Measurements from ENCODE around the gene TCF7L1.

The TCF7L1 gene

DNA sequence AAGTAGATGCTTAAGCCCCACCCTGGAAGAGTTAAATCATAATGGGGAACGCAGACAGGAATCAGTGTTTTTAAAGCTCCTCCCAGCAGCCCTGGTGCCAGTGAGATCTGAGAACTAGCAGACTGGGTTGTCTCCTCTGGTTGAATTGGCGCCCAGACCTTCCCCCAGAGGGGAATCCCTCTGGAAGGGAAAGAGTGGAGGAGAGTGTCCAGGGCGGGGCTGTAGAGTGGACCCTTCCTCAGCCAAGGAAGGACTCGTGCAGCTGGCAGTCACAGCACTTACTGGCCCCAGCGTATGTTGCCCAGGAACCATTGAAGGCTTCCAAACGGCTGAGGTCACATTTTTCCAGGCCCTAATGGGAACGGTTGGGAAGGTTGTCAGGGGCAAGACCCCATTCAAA is 132.1 kb downstream of the TCF7L1 start:
- Histone ChIP-seq H3K79me2 (ENCODE audit: low read length) (no peaks in the 10 kb centered on the region), H3F3A (ENCODE audit: insufficient read depth, low read length) (no peaks in the 10 kb centered on the region), H3K4me1 (ENCODE audit: low read length) (no peaks in the 10 kb centered on the region), H4K20me1 (ENCODE audit: insufficient read depth, low read length) (no peaks in the 10 kb centered on the region), H2AFZ (ENCODE audit: low read length) (no peak overlapping the region), H3K9me2 (replicated peaks; ENCODE audit: insufficient read depth, low read length) (no peaks in the 10 kb centered on the region), H3K9ac (ENCODE audit: low read length) (no peak overlapping the region), H3K4me3 (ENCODE audit: low read length) (no peak overlapping the region), H3K9me3 (replicated peaks; ENCODE audit: insufficient read depth, low read length) (no peaks in the 10 kb centered on the region), H3K36me3 (replicated peaks; ENCODE audit: insufficient read depth, low read length) (no peaks in the 10 kb centered on the region), H3K4me2 (ENCODE audit: low read depth, low read length) (no peak overlapping the region), H3K27me3 (replicated peaks; ENCODE audit: insufficient read depth, low read length) (no peaks in the 10 kb centered on the region), H3K27ac (ENCODE audit: low read length) (no peak overlapping the region)
- no peak for DNase-seq
- no peak for TF ChIP-seq EZH2phosphoT487 (IDR thresholded peaks at IDR 0.05; ENCODE audit: low read length)

DNA sequence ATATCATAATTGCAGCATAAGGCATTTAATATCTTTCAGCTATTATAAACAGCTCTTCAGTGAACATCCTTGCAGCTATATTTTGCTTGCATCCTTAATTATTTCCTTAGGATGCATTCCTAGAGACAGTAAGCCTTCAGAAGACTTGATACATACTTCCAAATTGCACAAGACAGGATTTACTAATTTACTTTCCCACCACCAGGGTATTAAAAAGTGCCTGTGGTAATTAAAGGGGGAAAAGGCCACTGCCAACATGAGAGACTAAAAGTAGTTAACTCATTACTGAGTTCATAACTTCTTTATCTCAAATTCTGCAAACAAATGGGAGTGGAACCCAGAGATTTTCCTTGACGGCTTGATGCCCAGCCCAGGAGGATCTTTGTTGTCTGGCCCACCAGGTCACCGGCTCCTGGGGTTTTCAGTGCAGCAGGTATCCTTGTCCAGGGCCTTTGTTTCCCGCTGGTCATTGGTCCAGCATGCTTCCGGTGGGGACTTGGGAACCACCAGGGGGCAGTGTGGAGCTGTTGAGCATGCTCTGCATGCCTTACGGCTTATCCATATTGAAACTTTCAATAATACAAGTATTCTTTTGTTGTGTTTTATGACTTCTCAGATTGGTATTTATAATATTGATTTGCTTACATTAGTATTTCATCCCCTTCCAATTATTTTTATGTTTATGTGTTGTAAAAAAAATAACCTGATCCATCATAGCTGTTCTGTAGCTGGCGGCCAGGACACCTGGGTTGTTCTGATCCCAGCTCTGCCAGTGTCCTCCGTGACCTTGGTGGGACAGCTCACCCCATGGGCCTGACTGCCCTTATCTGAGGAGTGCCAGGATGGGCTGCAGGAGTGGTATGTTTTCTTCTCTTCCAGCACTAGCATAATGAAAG is 133.2 kb downstream of the TCF7L1 start:
- Histone ChIP-seq H3K4me3 (ENCODE audit: low read length) (no peak overlapping the region), H3F3A (ENCODE audit: insufficient read depth, low read length) (no peaks in the 10 kb centered on the region), H3K27ac (ENCODE audit: low read length) (no peak overlapping the region), H3K9me2 (replicated peaks; ENCODE audit: insufficient read depth, low read length) (no peaks in the 10 kb centered on the region), H3K79me2 (ENCODE audit: low read length) (no peaks in the 10 kb centered on the region), H2AFZ (ENCODE audit: low read length) (0 out of 2 replicates have a peak overlapping the region, but pooled peaks have one; percentile 9), H3K27me3 (replicated peaks; ENCODE audit: insufficient read depth, low read length) (no peaks in the 10 kb centered on the region), H3K4me2 (ENCODE audit: low read depth, low read length) (no peak overlapping the region), H3K36me3 (replicated peaks; ENCODE audit: insufficient read depth, low read length) (no peaks in the 10 kb centered on the region), H3K4me1 (ENCODE audit: low read length) (no peaks in the 10 kb centered on the region), H4K20me1 (ENCODE audit: insufficient read depth, low read length) (no peaks in the 10 kb centered on the region), H3K9me3 (replicated peaks; ENCODE audit: insufficient read depth, low read length) (no peaks in the 10 kb centered on the region), H3K9ac (ENCODE audit: low read length) (no peak overlapping the region)
- DNase-seq = peak; percentile 57
- TF ChIP-seq EZH2 (optimal IDR thresholded peaks at IDR 0.05; ENCODE audit: low read depth, low read length) = no peak
- TF ChIP-seq CTCF (IDR thresholded peaks at IDR 0.05; ENCODE audit: low read length) = peak; percentile 92

DNA sequence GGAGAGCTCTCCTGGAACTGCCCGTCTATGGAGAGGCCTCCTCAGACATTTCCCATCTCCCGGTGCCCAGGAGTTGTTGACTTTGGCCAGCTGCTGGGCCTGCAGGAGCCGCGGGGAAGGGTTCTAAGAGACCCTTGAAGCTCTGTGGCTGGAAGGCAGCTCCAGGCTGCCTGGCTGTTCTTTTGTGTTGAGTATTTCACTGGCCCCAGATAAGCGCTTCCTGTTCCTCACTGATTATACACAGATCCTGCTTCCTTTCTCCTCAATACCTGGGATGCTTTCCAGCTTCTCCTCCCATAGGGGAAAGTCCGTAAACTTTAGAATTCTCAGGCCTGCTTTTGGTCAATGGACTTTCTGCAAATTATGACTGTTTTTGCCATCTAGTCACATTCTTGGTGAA is 136.8 kb downstream of the TCF7L1 start:
- no peak overlapping the region for H3K4me3 ChIP-seq (ENCODE audit: low read length)

More for the DNA sequence above, 136.8 kb downstream of the TCF7L1 start:
- no peak overlapping the region for H3K9ac ChIP-seq (ENCODE audit: low read length)
- no peak overlapping the region for H2AFZ ChIP-seq (ENCODE audit: low read length)
- H3F3A ChIP-seq (ENCODE audit: insufficient read depth, low read length) = no peaks in the 10 kb centered on the region
- no peaks in the 10 kb centered on the region for H3K9me3 ChIP-seq (replicated peaks; ENCODE audit: insufficient read depth, low read length)
- H3K27me3 ChIP-seq (replicated peaks; ENCODE audit: insufficient read depth, low read length) = no peaks in the 10 kb centered on the region
- no peaks in the 10 kb centered on the region for H3K9me2 ChIP-seq (replicated peaks; ENCODE audit: insufficient read depth, low read length)
- no peak overlapping the region for H3K27ac ChIP-seq (ENCODE audit: low read length)
- no peaks in the 10 kb centered on the region for H3K36me3 ChIP-seq (replicated peaks; ENCODE audit: insufficient read depth, low read length)
- no peak for TF ChIP-seq EZH2 (optimal IDR thresholded peaks at IDR 0.05; ENCODE audit: low read depth, low read length)
- no peak for TF ChIP-seq CTCF (IDR thresholded peaks at IDR 0.05; ENCODE audit: low read length)
- H4K20me1 ChIP-seq (ENCODE audit: insufficient read depth, low read length) = no peaks in the 10 kb centered on the region
- no peak for DNase-seq
- no peak overlapping the region for H3K4me2 ChIP-seq (ENCODE audit: low read depth, low read length)
- H3K79me2 ChIP-seq (ENCODE audit: low read length) = no peaks in the 10 kb centered on the region
- no peaks in the 10 kb centered on the region for H3K4me1 ChIP-seq (ENCODE audit: low read length)

Measured in MM.1S (cell line).